HepG2 (cell line): ENCODE measurements around the gene PIMREG. TPM values are rescaled to one million over a fixed set of nuclear protein-coding genes. Genes with fewer than 3 reads are reported as not detected.

ENCODE experiments used
- ATAC-seq: fragments of 200-7000 bp; cut with Tn5 transposase; 3 replicates; pipeline ENCODE4 v1.9.1; 2020; ENCODE audit warnings: mild to moderate bottlenecking, moderate library complexity
- BruUV-seq: library from RNA; stranded (reverse); fragments of 400-500 nt; replicated peaks from 2 replicates; lab custom pipeline; 2021; lab: Mats Ljungman, UMichigan
- CTCF ChIA-PET: fragments of 300-600 bp; formaldehyde crosslinking; extraction: SDS; loops from one replicate; lab custom pipeline; 2021; ENCODE audit warnings: low total read pairs, inconsistent platforms, low intra/inter-chr PET ratio; lab: Yijun Ruan, JAX
- POLR2A ChIA-PET: fragments of 350-600 bp; sonication (Branson Sonifier 250); formaldehyde crosslinking; loops from one replicate; lab custom pipeline; 2020; ENCODE audit warnings: antibody characterized with exemption, inconsistent platforms; lab: Yijun Ruan, JAX
- DNase-seq: peaks from one replicate; pipeline ENCODE4 v3.0.0-alpha.2; 2015; ENCODE audit warnings: low spot score
- FAIRE-seq: peaks from 3 replicates; lab custom pipeline; 2011; peaks lifted over from hg19 to GRCh38; lab: Jason Lieb, UNC
- H2AFZ ChIP-seq: one replicate; pipeline ENCODE4 v1.6.1; 2011; ENCODE audit warnings: low read length, inconsistent platforms
- H3K27ac ChIP-seq: fragments of 300-600 bp; 3 replicates; pipeline ENCODE4 v1.8.0; 2011; ENCODE audit warnings: mixed run types, mild to moderate bottlenecking, mixed read lengths, low read length, inconsistent platforms; ENCODE audit not compliant: insufficient read depth; ENCODE audit errors: extremely low read length
- H3K27me3 ChIP-seq, 2 experiments: fragments of 200-600 bp in 1 of 2; 2 replicates in 1 of 2; 3 replicates in 1 of 2; pipeline versions ENCODE4 v1.6.0 to v1.8.0; 2011; ENCODE audit warnings: low read length in 2 of 2, mild to moderate bottlenecking in 2 of 2, moderate library complexity in 2 of 2, inconsistent platforms in 1 of 2; ENCODE audit not compliant: insufficient read depth in 2 of 2, control insufficient read depth in 1 of 2
- H3K36me3 ChIP-seq, 2 experiments: fragments of 200-600 bp in 1 of 2; replicated peaks in 1 of 2; 2 replicates in 1 of 2; 3 replicates in 1 of 2; pipeline versions ENCODE4 v1.5.1 to v1.8.0; 2011; ENCODE audit warnings: low read length in 2 of 2, inconsistent platforms in 1 of 2; ENCODE audit not compliant: insufficient read depth in 2 of 2, control insufficient read depth in 1 of 2
- H3K4me1 ChIP-seq: 2 replicates; pipeline ENCODE4 v1.5.1; 2012; ENCODE audit warnings: low read length, inconsistent platforms; ENCODE audit not compliant: insufficient read depth
- H3K4me2 ChIP-seq: 2 replicates; pipeline ENCODE4 v1.6.0; 2011; ENCODE audit warnings: low read depth, low read length, inconsistent platforms
- H3K4me3 ChIP-seq, 3 experiments: fragments of 200-600 bp in 1 of 3; sonication (generic), shearing (Covaris generic) in 1 of 3; replicated peaks in 1 of 3; 2 replicates each; pipeline ENCODE4 v1.5.1; 2011 to 2016; ENCODE audit warnings: low read length in 3 of 3, inconsistent platforms in 2 of 3, low read depth in 2 of 3, mild to moderate bottlenecking in 2 of 3, control low read depth in 1 of 3, mixed read lengths in 1 of 3; ENCODE audit not compliant: insufficient read depth in 1 of 3
- H3K79me2 ChIP-seq: one replicate; pipeline ENCODE4 v1.6.1; 2011; ENCODE audit warnings: low read length, inconsistent platforms; ENCODE audit not compliant: insufficient read depth
- H3K9ac ChIP-seq: 2 replicates; pipeline ENCODE4 v1.6.0; 2011; ENCODE audit warnings: mild to moderate bottlenecking, low read depth, low read length, inconsistent platforms; ENCODE audit not compliant: insufficient read depth
- H3K9me3 ChIP-seq: 2 replicates; pipeline ENCODE4 v1.5.1; 2012; ENCODE audit warnings: mild to moderate bottlenecking, low read length
- H4K20me1 ChIP-seq: 2 replicates; pipeline ENCODE4 v1.6.0; 2011; ENCODE audit warnings: inconsistent platforms, mild to moderate bottlenecking, low read length, moderate library complexity; ENCODE audit not compliant: insufficient read depth
- CCDC6 ChIP-seq: sonication (generic); formaldehyde crosslinking; IDR thresholded peaks from 2 replicates; pipeline ENCODE4 v1.8.1; 2022; ENCODE audit warnings: mild to moderate bottlenecking, missing genetic modification reagents, moderate library complexity
- CHD4 ChIP-seq: fragments of 200-600 bp; sonication (generic); IDR thresholded peaks from 2 replicates; pipeline ENCODE4 v1.7.0; 2017; ENCODE audit warnings: mild to moderate bottlenecking, low read length, borderline replicate concordance
- MAFF ChIP-seq: IDR thresholded peaks from 2 replicates; pipeline ENCODE4 v1.6.1; 2011; ENCODE audit warnings: low read depth, low read length, improper control_type of control experiment
- MIER3 ChIP-seq: IDR thresholded peaks from 2 replicates; pipeline ENCODE4 v1.6.1; 2016; ENCODE audit warnings: missing compliant biosample characterization, borderline replicate concordance
- NFIB ChIP-seq: sonication (generic); formaldehyde crosslinking; IDR thresholded peaks from 2 replicates; pipeline ENCODE4 v1.9.0; 2021; ENCODE audit warnings: missing genetic modification reagents, mild to moderate bottlenecking, borderline replicate concordance
- NR0B2 ChIP-seq: sonication (generic); formaldehyde crosslinking; IDR thresholded peaks from 2 replicates; pipeline ENCODE4 v1.4.0; 2020; ENCODE audit warnings: mild to moderate bottlenecking, missing genetic modification reagents
- RBFOX2 ChIP-seq: fragments of 200-400 bp; formaldehyde crosslinking; IDR thresholded peaks from 2 replicates; pipeline ENCODE4 v1.6.1; 2017; ENCODE audit warnings: low read depth, mild to moderate bottlenecking, low read length
- SRSF1 ChIP-seq: fragments of 200-400 bp; formaldehyde crosslinking; optimal IDR thresholded peaks from 2 replicates; pipeline ENCODE3; 2017; ENCODE audit warnings: mild to moderate bottlenecking, low read depth, low read length, moderate library complexity
- ZBTB7B ChIP-seq: sonication (generic); formaldehyde crosslinking; IDR thresholded peaks from 2 replicates; pipeline ENCODE4 v1.4.0; 2020; ENCODE audit warnings: missing genetic modification reagents
- ZKSCAN1 ChIP-seq: fragments of 150-350 bp; IDR thresholded peaks from 2 replicates; pipeline ENCODE4 v1.6.1; 2014; ENCODE audit warnings: low read length
- ZNF18 ChIP-seq: sonication (generic); formaldehyde crosslinking; IDR thresholded peaks from 2 replicates; pipeline ENCODE4 v1.8.0; 2022; ENCODE audit warnings: mild to moderate bottlenecking, missing genetic modification reagents; ENCODE audit not compliant: insufficient replicate concordance
- ZNF430 ChIP-seq: sonication (generic); formaldehyde crosslinking; IDR thresholded peaks from 2 replicates; pipeline ENCODE4 v1.9.0; 2021; ENCODE audit warnings: mild to moderate bottlenecking, missing genetic modification reagents
- ZNF543 ChIP-seq: sonication (generic); formaldehyde crosslinking; IDR thresholded peaks from 2 replicates; pipeline ENCODE4 v1.4.0; 2020; ENCODE audit warnings: mild to moderate bottlenecking, missing genetic modification reagents
- ZNF550 ChIP-seq: sonication (generic); formaldehyde crosslinking; IDR thresholded peaks from 2 replicates; pipeline ENCODE4 v1.4.0; 2020; ENCODE audit warnings: mild to moderate bottlenecking, missing genetic modification reagents, borderline replicate concordance
- ZUFSP ChIP-seq: sonication (generic); formaldehyde crosslinking; IDR thresholded peaks from 2 replicates; pipeline ENCODE4 v1.9.0; 2021; ENCODE audit warnings: missing genetic modification reagents, mild to moderate bottlenecking, borderline replicate concordance
- WGBS: methylation state at CpG from one replicate; pipeline ENCODE4 v1.1.6; 2017; ENCODE audit warnings: low lambda C conversion rate; 5-methylcytosine and 5-hydroxymethylcytosine counted together
- in situ Hi-C: cut with HindIII; loops from 2 replicates; pipeline ENCODE4 v1.10.0; 2017; ENCODE audit warnings: low pct_unique_long_range_greater_than_20kb; ENCODE audit not compliant: extremely low pct_ligation_motif_present
- intact Hi-C: fragments of 100-400 bp; cut with micrococcal nuclease; formaldehyde crosslinking; loops from one replicate; pipeline ENCODE4 v1.10.0; 2022; ENCODE audit not compliant: unreplicated experiment
- polyA plus RNA-seq, 8 experiments: library from polyadenylated mRNA; depleted of rRNA in 3 of 8; stranded (reverse) in 7 of 8; unstranded in 1 of 8; fragments of >200 nt; fragmentation: Illumina TruSeq in 4 of 8; extraction: Trizol in 4 of 8; gene quantifications; 2 replicates each; pipeline versions ENCODE4 v1.2.1 to v1.2.3, GENCODE V29; 2011 to 2016; ENCODE audit warnings: low read depth in 4 of 8, missing spikeins in 1 of 8, mixed read lengths in 1 of 8; ENCODE audit not compliant: insufficient read depth in 1 of 8
- total RNA-seq, 5 experiments: library from RNA; depleted of rRNA; stranded (reverse); fragments of >200 nt; fragmentation: Illumina TruSeq; extraction: Trizol; gene quantifications; 2 replicates each; pipeline ENCODE4 v1.2.3, GENCODE V29; 2016; ENCODE audit warnings: low read depth in 1 of 5
- TF ChIP-seq, protein P1 (sequence below): sonication (generic); formaldehyde crosslinking; IDR thresholded peaks from 2 replicates; pipeline ENCODE4 v1.4.0; 2020; ENCODE audit warnings: missing genetic modification reagents
- TF ChIP-seq, protein P2 (sequence below): fragments of 450-650 bp; IDR thresholded peaks from 2 replicates; pipeline ENCODE4 v1.6.1; 2016

PIMREG gene
- total and polyA plus RNA-seq, 2 of the 13 experiments (the other 11 are each of a cell fraction or from before 2014, with no cell fraction given), result 15.6 to 30.3 TPM

GRCh38 chr17:6483507-6483906 is 39.3 kb downstream of the PIMREG start:
- Histone ChIP-seq H3K9ac (no peak overlapping the region), H2AFZ (no peak overlapping the region), H3K4me3 (no peak overlapping the region), H3K27ac (no peak overlapping the region), H3K27me3 (peaks cover 1 to 15% of the 10 kb centered on the region in 2 experiments; a peak in 1 of 5 replicates), H3K9me3 (no peaks in the 10 kb centered on the region), H3K4me2 (no peak overlapping the region), H3K4me1 (no peaks in the 10 kb centered on the region), H4K20me1 (no peaks in the 10 kb centered on the region), H3K36me3 (no peaks in the 10 kb centered on the region), H3K79me2 (no peaks in the 10 kb centered on the region)
- CTCF ChIA-PET, result no interaction called here
- POLR2A ChIA-PET, result no interaction called here
- ATAC-seq, result no peak
- intact Hi-C loops (no loop called here), in situ Hi-C loops (no loop called here)
- no TSS peak for BruUV-seq
- FAIRE-seq, result no peak
- DNase-seq, result no peak
- WGBS, result 48% methylated on average over 12 of the region's 16 CpGs
- TF ChIP-seq ZUFSP (CRISPR knock-in tag) (no peak), NR0B2 (no peak), CHD4 (no peak), ZBTB7B (CRISPR knock-in tag) (no peak), ZNF18 (CRISPR knock-in tag) (no peak), SRSF1 (no peak), MIER3 (CRISPR knock-in tag) (no peak), ZKSCAN1 (no peak), NFIB (CRISPR knock-in tag) (no peak), ZNF550 (CRISPR knock-in tag) (no peak), MAFF (no peak), ZNF430 (CRISPR knock-in tag) (no peak), ZNF543 (no peak), CCDC6 (CRISPR knock-in tag) (no peak), RBFOX2 (no peak)
- TF ChIP-seq, protein P1, sequence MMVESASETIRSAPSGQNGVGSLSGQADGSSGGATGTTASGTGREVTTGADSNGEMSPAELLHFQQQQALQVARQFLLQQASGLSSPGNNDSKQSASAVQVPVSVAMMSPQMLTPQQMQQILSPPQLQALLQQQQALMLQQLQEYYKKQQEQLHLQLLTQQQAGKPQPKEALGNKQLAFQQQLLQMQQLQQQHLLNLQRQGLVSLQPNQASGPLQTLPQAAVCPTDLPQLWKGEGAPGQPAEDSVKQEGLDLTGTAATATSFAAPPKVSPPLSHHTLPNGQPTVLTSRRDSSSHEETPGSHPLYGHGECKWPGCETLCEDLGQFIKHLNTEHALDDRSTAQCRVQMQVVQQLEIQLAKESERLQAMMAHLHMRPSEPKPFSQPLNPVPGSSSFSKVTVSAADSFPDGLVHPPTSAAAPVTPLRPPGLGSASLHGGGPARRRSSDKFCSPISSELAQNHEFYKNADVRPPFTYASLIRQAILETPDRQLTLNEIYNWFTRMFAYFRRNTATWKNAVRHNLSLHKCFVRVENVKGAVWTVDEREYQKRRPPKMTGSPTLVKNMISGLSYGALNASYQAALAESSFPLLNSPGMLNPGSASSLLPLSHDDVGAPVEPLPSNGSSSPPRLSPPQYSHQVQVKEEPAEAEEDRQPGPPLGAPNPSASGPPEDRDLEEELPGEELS (CRISPR knock-in tag), result no peak
- TF ChIP-seq, protein P2, sequence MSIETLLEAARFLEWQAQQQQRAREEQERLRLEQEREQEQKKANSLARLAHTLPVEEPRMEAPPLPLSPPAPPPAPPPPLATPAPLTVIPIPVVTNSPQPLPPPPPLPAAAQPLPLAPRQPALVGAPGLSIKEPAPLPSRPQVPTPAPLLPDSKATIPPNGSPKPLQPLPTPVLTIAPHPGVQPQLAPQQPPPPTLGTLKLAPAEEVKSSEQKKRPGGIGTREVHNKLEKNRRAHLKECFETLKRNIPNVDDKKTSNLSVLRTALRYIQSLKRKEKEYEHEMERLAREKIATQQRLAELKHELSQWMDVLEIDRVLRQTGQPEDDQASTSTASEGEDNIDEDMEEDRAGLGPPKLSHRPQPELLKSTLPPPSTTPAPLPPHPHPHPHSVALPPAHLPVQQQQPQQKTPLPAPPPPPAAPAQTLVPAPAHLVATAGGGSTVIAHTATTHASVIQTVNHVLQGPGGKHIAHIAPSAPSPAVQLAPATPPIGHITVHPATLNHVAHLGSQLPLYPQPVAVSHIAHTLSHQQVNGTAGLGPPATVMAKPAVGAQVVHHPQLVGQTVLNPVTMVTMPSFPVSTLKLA, result no peak
